ENCODE data around the gene PTPRD.

GRCh38 chr9:9625248-9625647 is 987.6 kb downstream of the PTPRD start:
- TF ChIP-seq CTCF (IDR thresholded peaks at IDR 0.05) (no peak), POLR2A (IDR thresholded peaks at IDR 0.05) (no peak)

Measured in thyroid gland (tissue), 4 donors.